Umbilical cord (tissue), 2 donors: ENCODE measurements around the gene TBL1XR1. TPM values are rescaled to one million over a fixed set of nuclear protein-coding genes. Genes with fewer than 3 reads are reported as not detected.
"Not testable (repeated sequence)": the region's sequence is repeated elsewhere in the genome, so short reads cannot be mapped to it uniquely, and the experiment has no call there.

Experiments
- DNase-seq: peaks from one replicate; pipeline ENCODE4 v3.0.0-alpha.2; 2015; ENCODE audit warnings: low spot score
- total RNA-seq: library from RNA; depleted of rRNA; stranded (reverse); fragments of >200 nt; gene quantifications from one replicate; pipeline ENCODE4 v1.2.3, GENCODE V29; 2014; ENCODE audit warnings: low replicate concordance; ENCODE audit not compliant: insufficient read depth

Gene TBL1XR1
- total RNA-seq, 1 donor from 2014 or later = 134 TPM

- not testable (repeated sequence) for DNase-seq
Observed at GRCh38 chr3:177184602-177185001, 12.7 kb downstream of the TBL1XR1 start.

- DNase-seq = no peak
Observed at GRCh38 chr3:177182352-177182751, 14.9 kb downstream of the TBL1XR1 start.

- DNase-seq = no peak
Observed at GRCh38 chr3:177181418-177181817, 15.9 kb downstream of the TBL1XR1 start.

GRCh38 chr3:177180506-177180905 is 16.8 kb downstream of the TBL1XR1 start:
- DNase-seq = no peak

- no peak for DNase-seq
Observed at GRCh38 chr3:177179281-177180067, 17.8 kb downstream of the TBL1XR1 start.

- no peak for DNase-seq
Observed at GRCh38 chr3:177177749-177178221, 19.5 kb downstream of the TBL1XR1 start.

GRCh38 chr3:177174607-177175170 is 22.6 kb downstream of the TBL1XR1 start:
- no peak for DNase-seq

GRCh38 chr3:177169936-177170722 is 27.2 kb downstream of the TBL1XR1 start:
- DNase-seq = no peak

- DNase-seq = no peak
Observed at GRCh38 chr3:177168431-177168830, 28.9 kb downstream of the TBL1XR1 start.

GRCh38 chr3:177162742-177163141 is 34.5 kb downstream of the TBL1XR1 start:
- no peak for DNase-seq

GRCh38 chr3:177161603-177162002 is 35.7 kb downstream of the TBL1XR1 start:
- DNase-seq = not testable (repeated sequence)

GRCh38 chr3:177158461-177158860 is 38.8 kb downstream of the TBL1XR1 start:
- no peak for DNase-seq

- no peak for DNase-seq
Observed at GRCh38 chr3:177157492-177157891, 39.8 kb downstream of the TBL1XR1 start.

GRCh38 chr3:177154733-177155132 is 42.5 kb downstream of the TBL1XR1 start:
- DNase-seq = no peak

GRCh38 chr3:177150970-177151627 is 46.2 kb downstream of the TBL1XR1 start:
- DNase-seq = peak; percentile 38

GRCh38 chr3:177150218-177150916 is 46.9 kb downstream of the TBL1XR1 start:
- peak; percentile 37 for DNase-seq

- peak; percentile 26 for DNase-seq
Observed at GRCh38 chr3:177149106-177149505, 48.2 kb downstream of the TBL1XR1 start.

- no peak for DNase-seq
Observed at GRCh38 chr3:177147790-177148189, 49.5 kb downstream of the TBL1XR1 start.

GRCh38 chr3:177146646-177147045 is 50.6 kb downstream of the TBL1XR1 start:
- DNase-seq = no peak

- no peak for DNase-seq
Observed at GRCh38 chr3:177145954-177146353, 51.3 kb downstream of the TBL1XR1 start.

GRCh38 chr3:177145381-177145780 is 51.9 kb downstream of the TBL1XR1 start:
- DNase-seq = no peak
